ENCODE data around the gene AQP6. TPM values are rescaled to one million over a fixed set of nuclear protein-coding genes. Genes with fewer than 3 reads are reported as not detected.
A peak's percentile ranks its signal among the peaks of the same experiment; 100 is the strongest.

Gene AQP6
- total and polyA plus RNA-seq, 2 donors from 2014 or later = 12.0 to 74.1 TPM

- Histone ChIP-seq H3K27ac (ENCODE audit: low read depth in 2 of 2, low read length in 2 of 2) (peak within 1 kb of the TSS in 1 of 2 donors; percentile 45), H3K9me3 (ENCODE audit: control insufficient read depth in 2 of 3, insufficient read depth in 1 of 3, low read length in 3 of 3) (no peaks in the 10 kb centered on the region), H3K4me3 (ENCODE audit: low read length in 3 of 3) (peak within 1 kb of the TSS; percentile 74 to 88 (median 79)), H3K36me3 (ENCODE audit: control insufficient read depth in 2 of 3, insufficient read depth in 3 of 3, low read length in 3 of 3) (no peaks in the 10 kb centered on the region), H3K9ac (ENCODE audit: low read length in 3 of 3) (peak within 1 kb of the TSS; percentile 29 to 79 (median 49)), H3K27me3 (ENCODE audit: control insufficient read depth, insufficient read depth, low read length) (no peaks in the 10 kb centered on the region), H3K4me1 (ENCODE audit: control insufficient read depth in 2 of 3, insufficient read depth in 2 of 3, low read depth in 1 of 3, low read length in 3 of 3) (no peaks in the 10 kb centered on the region)
- intact Hi-C loops (cut with DNase I) = no loop called here
- DNase-seq (peak; percentile 98 to 100 (median 98)), FAIRE-seq (peak; percentile 98)
- TF ChIP-seq CTCF (IDR thresholded peaks at IDR 0.05; ENCODE audit: borderline replicate concordance, extremely low read depth, insufficient read depth) = no peak
Observed at GRCh38 chr12:50025187-50026059, 52.7 kb downstream of the AQP6 start, which contains the start of gene RACGAP1. Gene RACGAP1 (minus strand): TSS chr12:50025494. CDS start chr12:50016715, 8,779 bp downstream.

- Histone ChIP-seq H3K36me3 (ENCODE audit: control insufficient read depth in 2 of 3, insufficient read depth in 3 of 3, low read length in 3 of 3) (no peaks in the 10 kb centered on the region), H3K4me1 (ENCODE audit: control insufficient read depth in 2 of 3, insufficient read depth in 2 of 3, low read depth in 1 of 3, low read length in 3 of 3) (no peaks in the 10 kb centered on the region), H3K9ac (ENCODE audit: low read length in 3 of 3) (no peak overlapping the region), H3K27ac (ENCODE audit: low read depth in 2 of 2, low read length in 2 of 2) (no peak overlapping the region), H3K9me3 (ENCODE audit: control insufficient read depth in 2 of 3, insufficient read depth in 1 of 3, low read length in 3 of 3) (no peaks in the 10 kb centered on the region), H3K27me3 (ENCODE audit: control insufficient read depth, insufficient read depth, low read length) (no peaks in the 10 kb centered on the region), H3K4me3 (ENCODE audit: low read length in 3 of 3) (no peak overlapping the region)
- intact Hi-C loops (cut with DNase I) = no loop called here
- DNase-seq = no peak
- no peak for TF ChIP-seq CTCF (IDR thresholded peaks at IDR 0.05; ENCODE audit: borderline replicate concordance, extremely low read depth, insufficient read depth)
- no peak for FAIRE-seq
Observed at GRCh38 chr12:50026691-50027090, 53.9 kb downstream of the AQP6 start.

Other genes starting within 250 kb of the AQP6 start
- gene TMBIM6, start 231.4 kb upstream of the AQP6 start, total RNA-seq = 724 TPM
- 644 TPM for gene TMBIM6, start 231.4 kb upstream of the AQP6 start, polyA plus RNA-seq (ENCODE audit: insufficient read depth, low read depth, low replicate concordance)
- gene NCKAP5L, start 144.5 kb upstream of the AQP6 start, total RNA-seq = 20.6 TPM
- gene NCKAP5L, start 144.5 kb upstream of the AQP6 start, polyA plus RNA-seq (ENCODE audit: insufficient read depth, low read depth, low replicate concordance) = 7.2 TPM
- 5.1 TPM for gene BCDIN3D, start 129.8 kb upstream of the AQP6 start, total RNA-seq
- 4.6 TPM for gene BCDIN3D, start 129.8 kb upstream of the AQP6 start, polyA plus RNA-seq (ENCODE audit: insufficient read depth, low read depth, low replicate concordance)
- 5.5 TPM for gene FAIM2, start 69.0 kb upstream of the AQP6 start, total RNA-seq
- gene FAIM2, start 69.0 kb upstream of the AQP6 start, polyA plus RNA-seq (ENCODE audit: insufficient read depth, low read depth, low replicate concordance) = 1.3 TPM
- gene AQP2, start 22.2 kb upstream of the AQP6 start, total RNA-seq = 122 TPM
- gene AQP2, start 22.2 kb upstream of the AQP6 start, polyA plus RNA-seq (ENCODE audit: insufficient read depth, low read depth, low replicate concordance) = 666 TPM
- 0.91 TPM for gene AQP5, start 11.1 kb upstream of the AQP6 start, total RNA-seq
- gene AQP5, start 11.1 kb upstream of the AQP6 start, polyA plus RNA-seq (ENCODE audit: insufficient read depth, low read depth, low replicate concordance) = 0.99 TPM
- gene RACGAP1, start 52.5 kb downstream of the AQP6 start, total RNA-seq = 7.7 TPM
- 5.0 TPM for gene RACGAP1, start 52.5 kb downstream of the AQP6 start, polyA plus RNA-seq (ENCODE audit: insufficient read depth, low read depth, low replicate concordance)
- gene ASIC1, start 84.6 kb downstream of the AQP6 start, total RNA-seq = 1.6 TPM
- gene ASIC1, start 84.6 kb downstream of the AQP6 start, polyA plus RNA-seq (ENCODE audit: insufficient read depth, low read depth, low replicate concordance) = 0.99 TPM
- 51.1 TPM for gene SMARCD1, start 112.4 kb downstream of the AQP6 start, total RNA-seq
- gene SMARCD1, start 112.4 kb downstream of the AQP6 start, polyA plus RNA-seq (ENCODE audit: insufficient read depth, low read depth, low replicate concordance) = 21.9 TPM
- gene GPD1, start 131.1 kb downstream of the AQP6 start, total RNA-seq = 15.1 TPM
- 139 TPM for gene GPD1, start 131.1 kb downstream of the AQP6 start, polyA plus RNA-seq (ENCODE audit: insufficient read depth, low read depth, low replicate concordance)
- 68.2 TPM for gene COX14, start 139.3 kb downstream of the AQP6 start, total RNA-seq
- gene COX14, start 139.3 kb downstream of the AQP6 start, polyA plus RNA-seq (ENCODE audit: insufficient read depth, low read depth, low replicate concordance) = 242 TPM
- gene CERS5, start 194.4 kb downstream of the AQP6 start, total RNA-seq = 52.1 TPM
- gene CERS5, start 194.4 kb downstream of the AQP6 start, polyA plus RNA-seq (ENCODE audit: insufficient read depth, low read depth, low replicate concordance) = 40.2 TPM

Measured in kidney (tissue), 14 donors.